HCT116 (cell line): ENCODE results near the gene TOGARAM1. TPM values are rescaled to one million over a fixed set of nuclear protein-coding genes. Genes with fewer than 3 reads are reported as not detected.

Source experiments
- ATAC-seq: fragments of 200-7000 bp; cut with Tn5 transposase; 2 replicates; pipeline ENCODE4 v1.9.1; 2020; ENCODE audit warnings: mild to moderate bottlenecking, moderate library complexity
- BruUV-seq: library from RNA; stranded (reverse); fragments of 400-500 nt; replicated peaks from 2 replicates; lab custom pipeline; 2021; lab: Mats Ljungman, UMichigan
- CTCF ChIA-PET: fragments of 300-600 bp; sonication (Branson Sonifier 250); formaldehyde crosslinking; loops from one replicate; lab custom pipeline; 2021; ENCODE audit warnings: antibody characterized with exemption; lab: Charles Lee
- POLR2A ChIA-PET: fragments of 300-600, 350-600 bp; sonication (Branson Sonifier 250); formaldehyde crosslinking; loops from one replicate; lab custom pipeline; 2021; ENCODE audit warnings: antibody characterized with exemption; lab: Charles Lee
- RAD21 ChIA-PET, 2 experiments: fragments of 300-600 bp; sonication (Branson Sonifier 250); formaldehyde crosslinking; loops; one replicate each; lab custom pipeline; 2023; ENCODE audit warnings: low total read pairs in 2 of 2; ENCODE audit not compliant: uncharacterized antibody in 2 of 2, unreplicated experiment in 2 of 2, low non-redundant PET in 1 of 2; lab: Charles Lee
- DNase-seq: peaks from one replicate; pipeline ENCODE4 v3.0.0-alpha.2; 2010; ENCODE audit warnings: low read depth, low spot score
- H2AFZ ChIP-seq: fragments of 200-600 bp; shearing (Covaris generic), sonication (generic); 2 replicates; pipeline ENCODE4 v1.6.1; 2017; ENCODE audit warnings: low read depth, mixed run types, mixed read lengths, antibody characterized with exemption, low read length; ENCODE audit not compliant: poor library complexity, severe bottlenecking
- H3K27ac ChIP-seq: 2 replicates; pipeline ENCODE4 v1.5.1; 2012; ENCODE audit warnings: low read depth, low read length
- H3K27me3 ChIP-seq: fragments of 200-600 bp; sonication (generic); 2 replicates; pipeline ENCODE4 v1.6.1; 2016; ENCODE audit warnings: mixed run types, low read length, mixed read lengths; ENCODE audit not compliant: insufficient read depth
- H3K36me3 ChIP-seq, 2 experiments: fragments of 200-500 bp in 1 of 2; fragments of 200-600 bp in 1 of 2; sonication (Bioruptor generic) in 1 of 2; sonication (generic) in 1 of 2; 2 replicates each; pipeline versions ENCODE4 v1.5.1 to v1.6.1; 2014 to 2016; ENCODE audit warnings: low read length in 2 of 2, inconsistent platforms in 1 of 2, mixed read lengths in 1 of 2, mixed run types in 1 of 2; ENCODE audit not compliant: insufficient read depth in 2 of 2, control insufficient read depth in 1 of 2
- H3K4me1 ChIP-seq, 2 experiments: fragments of 200-600 bp in 1 of 2; sonication (generic) in 1 of 2; 2 replicates each; pipeline versions ENCODE4 v1.5.1 to v1.6.1; 2012 to 2017; ENCODE audit warnings: low read length in 2 of 2, inconsistent platforms in 1 of 2, mild to moderate bottlenecking in 1 of 2, mixed read lengths in 1 of 2, mixed run types in 1 of 2, moderate library complexity in 1 of 2; ENCODE audit not compliant: insufficient read depth in 2 of 2, control insufficient read depth in 1 of 2
- H3K4me2 ChIP-seq: fragments of 200-600 bp; sonication (generic); 2 replicates; pipeline ENCODE4 v1.6.1; 2017; ENCODE audit warnings: mixed run types, low read length, mixed read lengths
- H3K4me3 ChIP-seq, 2 experiments: fragments of 200-600 bp in 1 of 2; sonication (generic) in 1 of 2; replicated peaks in 1 of 2; 2 replicates each; pipeline ENCODE4 v1.5.1; 2011 to 2016; ENCODE audit warnings: low read length in 2 of 2, control low read depth in 1 of 2, low read depth in 1 of 2, mild to moderate bottlenecking in 1 of 2, mixed read lengths in 1 of 2, mixed run types in 1 of 2
- H3K79me2 ChIP-seq: fragments of 200-600 bp; sonication (generic); 2 replicates; pipeline ENCODE4 v1.6.1; 2017; ENCODE audit warnings: mild to moderate bottlenecking, mixed run types, low read length, moderate library complexity, mixed read lengths; ENCODE audit not compliant: insufficient read depth
- H3K9ac ChIP-seq: fragments of 200-600 bp; sonication (generic); 2 replicates; pipeline ENCODE4 v1.6.1; 2016; ENCODE audit warnings: low read length, mixed read lengths
- H3K9me2 ChIP-seq: fragments of 200-600 bp; sonication (generic), shearing (Covaris generic); 2 replicates; pipeline ENCODE4 v1.6.1; 2017; ENCODE audit warnings: mixed run types, mild to moderate bottlenecking, moderate library complexity; ENCODE audit not compliant: insufficient read depth
- H3K9me3 ChIP-seq, 2 experiments: fragments of 200-500 bp in 1 of 2; fragments of 200-600 bp in 1 of 2; sonication (Bioruptor generic) in 1 of 2; sonication (generic) in 1 of 2; 2 replicates each; pipeline ENCODE4 v1.6.1; 2014 to 2017; ENCODE audit warnings: low read length in 2 of 2, mixed read lengths in 2 of 2, inconsistent platforms in 1 of 2, low read depth in 1 of 2, mild to moderate bottlenecking in 1 of 2, mixed run types in 1 of 2, moderate library complexity in 1 of 2; ENCODE audit not compliant: control insufficient read depth in 1 of 2, insufficient read depth in 1 of 2
- H4K20me1 ChIP-seq: fragments of 200-600 bp; sonication (generic), shearing (Covaris generic); 2 replicates; pipeline ENCODE4 v1.6.1; 2017; ENCODE audit warnings: mixed run types, mild to moderate bottlenecking, moderate library complexity; ENCODE audit not compliant: insufficient read depth
- ATF3 ChIP-seq: IDR thresholded peaks from 2 replicates; pipeline ENCODE4 v1.6.1; 2012
- CEBPB ChIP-seq: IDR thresholded peaks from 2 replicates; pipeline ENCODE4 v1.6.1; 2012; ENCODE audit warnings: low read depth
- CTCF ChIP-seq, 3 experiments: fragments of 200-600 bp in 1 of 3; sonication (generic) in 1 of 3; IDR thresholded peaks in 2 of 3; conservative IDR thresholded peaks in 1 of 3; 2 replicates each; pipeline ENCODE4 v1.5.1; 2012 to 2017; ENCODE audit warnings: low read depth in 2 of 3, low read length in 2 of 3, antibody characterized with exemption in 1 of 3, borderline replicate concordance in 1 of 3, control low read depth in 1 of 3, mild to moderate bottlenecking in 1 of 3, mixed read lengths in 1 of 3, mixed run types in 1 of 3, moderate library complexity in 1 of 3; ENCODE audit not compliant: insufficient read depth in 1 of 3
- ELF1 ChIP-seq: IDR thresholded peaks from 2 replicates; pipeline ENCODE4 v1.6.1; 2012; ENCODE audit warnings: low read depth, borderline replicate concordance
- EZH2 ChIP-seq: fragments of 200-600 bp; sonication (generic); IDR thresholded peaks from 2 replicates; pipeline ENCODE4 v1.6.1; 2017; ENCODE audit warnings: antibody characterized with exemption, mixed run types
- EZH2phosphoT487 ChIP-seq: fragments of 200-600 bp; IDR thresholded peaks from 2 replicates; pipeline ENCODE4 v1.6.1; 2018; ENCODE audit warnings: antibody characterized with exemption, borderline replicate concordance
- JUND ChIP-seq: IDR thresholded peaks from 2 replicates; pipeline ENCODE4 v1.6.1; 2012
- POLR2A ChIP-seq: IDR thresholded peaks from 2 replicates; pipeline ENCODE4 v1.7.0; 2011; ENCODE audit warnings: borderline replicate concordance; ENCODE audit not compliant: insufficient read depth, insufficient read length; ENCODE audit errors: extremely low read depth
- POLR2AphosphoS5 ChIP-seq: IDR thresholded peaks from 2 replicates; pipeline ENCODE4 v1.6.1; 2011; ENCODE audit warnings: mild to moderate bottlenecking, low read depth, low read length, moderate library complexity
- RAD21 ChIP-seq: IDR thresholded peaks from 2 replicates; pipeline ENCODE4 v1.6.1; 2012; ENCODE audit warnings: low read depth, mild to moderate bottlenecking
- REST ChIP-seq: IDR thresholded peaks from 2 replicates; pipeline ENCODE4 v1.6.1; 2012; ENCODE audit warnings: low read depth
- SP1 ChIP-seq: IDR thresholded peaks from 2 replicates; pipeline ENCODE4 v1.6.1; 2012; ENCODE audit warnings: low read depth
- SRF ChIP-seq: IDR thresholded peaks from 2 replicates; pipeline ENCODE4 v1.6.1; 2012; ENCODE audit warnings: low read depth
- YY1 ChIP-seq: IDR thresholded peaks from 2 replicates; pipeline ENCODE4 v1.6.1; 2011; ENCODE audit warnings: low read length, low read depth, moderate library complexity, mild to moderate bottlenecking; ENCODE audit not compliant: insufficient replicate concordance; ENCODE audit errors: extremely low read depth
- ZBTB33 ChIP-seq: IDR thresholded peaks from 2 replicates; pipeline ENCODE4 v1.6.1; 2011; ENCODE audit warnings: mild to moderate bottlenecking, low read length, moderate library complexity; ENCODE audit not compliant: insufficient replicate concordance; ENCODE audit errors: extremely low read depth
- intact Hi-C: fragments of 100-400 bp; cut with micrococcal nuclease; formaldehyde crosslinking; loops from 2 replicates; pipeline ENCODE4 v1.10.0; 2022
- total RNA-seq: library from RNA; stranded (reverse); gene quantifications from one replicate; pipeline ENCODE4 v1.2.1, GENCODE V29; 2021; ENCODE audit not compliant: unreplicated experiment

Gene TOGARAM1
- total RNA-seq, 1 experiment from 2014 or later = 1.9 TPM

- no peaks in the 10 kb centered on the region; the same call in 1 of the 2 replicates for H3K79me2 ChIP-seq
- no peaks in the 10 kb centered on the region for H4K20me1 ChIP-seq
- TF ChIP-seq ELF1 = no peak
- TF ChIP-seq POLR2AphosphoS5 = no peak
- TF ChIP-seq EZH2 = no peak
- TF ChIP-seq ATF3 = no peak
- no peak for TF ChIP-seq POLR2A
- no peak for TF ChIP-seq RAD21
- no peak for TF ChIP-seq SRF
- no peak for TF ChIP-seq CTCF (IDR thresholded peaks at IDR 0.05 in 2 of 3, conservative IDR thresholded peaks at IDR 0.05 in 1 of 3; ENCODE audit: borderline replicate concordance in 1 of 3, insufficient read depth in 1 of 3, low read depth in 2 of 3, low read length in 2 of 3)
- no peak for TF ChIP-seq JUND
- TF ChIP-seq SP1 = no peak
- TF ChIP-seq YY1 = no peak
- TF ChIP-seq EZH2phosphoT487 = no peak
- TF ChIP-seq REST = no peak
- no peak for TF ChIP-seq CEBPB
- TF ChIP-seq ZBTB33 = no peak
- H3K9me3 ChIP-seq = peaks cover 0 to 3% of the 10 kb centered on the region in 2 experiments; a peak in 1 of 4 replicates
- no peaks in the 10 kb centered on the region for H3K27me3 ChIP-seq
- intact Hi-C loops = no loop called here
- H3K4me2 ChIP-seq = no peak overlapping the region
- ChIA-PET CTCF (no interaction called here), RAD21 (no interaction called here), POLR2A (no interaction called here)
- DNase-seq (no peak), ATAC-seq (no peak)
- no peak overlapping the region for H3K4me3 ChIP-seq
- no peaks in the 10 kb centered on the region for H3K36me3 ChIP-seq
- H2AFZ ChIP-seq = no peak overlapping the region
- BruUV-seq = no TSS peak
- peaks cover 0 to 3% of the 10 kb centered on the region in 2 experiments; a peak in 1 of 4 replicates for H3K4me1 ChIP-seq
- H3K9me2 ChIP-seq = no peaks in the 10 kb centered on the region
- H3K27ac ChIP-seq = no peak overlapping the region
- H3K9ac ChIP-seq = no peak overlapping the region
Measured at GRCh38 chr14:44966601-44967336, 4.8 kb downstream of the TOGARAM1 start.
